ENCODE measurements around the gene CATSPERD.

DNA sequence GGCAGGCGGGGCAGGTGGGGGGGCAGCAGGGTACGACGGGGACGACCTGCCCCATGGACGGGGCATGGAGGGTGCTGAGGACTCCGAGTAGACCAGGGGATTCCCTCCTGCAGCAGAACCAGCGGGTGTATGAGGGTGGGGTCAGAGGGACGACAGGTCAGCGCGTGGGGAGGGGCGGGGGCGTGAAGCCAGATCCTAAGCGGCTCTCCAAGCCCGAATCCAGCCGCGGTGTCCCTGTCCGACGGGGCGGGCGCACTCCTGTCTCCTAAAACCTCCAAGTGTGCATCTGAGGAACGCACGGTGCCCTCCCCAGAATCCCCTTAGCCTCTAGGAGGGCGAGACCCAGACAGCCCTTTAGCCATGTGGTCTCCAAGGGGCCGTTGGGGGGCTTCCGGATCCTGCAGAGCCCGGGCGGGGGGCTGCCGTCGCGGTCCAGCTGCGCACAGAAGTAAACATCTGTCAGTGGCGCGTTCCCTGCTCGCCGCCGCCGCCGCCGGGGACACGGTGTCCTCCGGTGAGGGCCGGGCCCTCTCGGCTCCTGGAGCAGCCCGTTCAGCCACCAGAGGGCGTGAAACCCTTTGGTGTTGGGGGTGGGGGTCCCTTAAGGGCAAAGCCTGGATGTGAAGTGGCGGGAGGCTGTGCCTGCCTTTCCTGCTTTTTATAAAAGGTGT, 85.2 kb downstream of the CATSPERD start:
- TF ChIP-seq CTCF (IDR thresholded peaks at IDR 0.05 in 4 of 5, conservative IDR thresholded peaks at IDR 0.05 in 1 of 5): peak in 3 of 5 experiments; percentile 4 to 49 (median 32)
- TF ChIP-seq POLR2A (IDR thresholded peaks at IDR 0.05): no peak
